ENCODE results near the gene SCAMP1. TPM values are rescaled to one million over a fixed set of nuclear protein-coding genes. Genes with fewer than 3 reads are reported as not detected.

Gene SCAMP1
- polyA plus RNA-seq, 3 donors from 2014 or later: 30.6 to 42.4 (median 42.0) TPM

- H3K27ac Mint-ChIP-seq: no peak overlapping the region
- H3K4me1 Mint-ChIP-seq: peaks cover 6 to 9% of the 10 kb centered on the region in 2 donors
- H3K9me3 Mint-ChIP-seq: no peaks in the 10 kb centered on the region
- peaks cover 5 to 34% (median 5%) of the 10 kb centered on the region in 3 donors for H3K27me3 Mint-ChIP-seq (ENCODE audit: low read depth in 3 of 3)
- no peak for DNase-seq
- no peaks in the 10 kb centered on the region for H3K36me3 Mint-ChIP-seq
- no peak overlapping the region for H3K4me3 Mint-ChIP-seq
These were observed 136.0 kb downstream of the SCAMP1 start for GRCh38 chr5:78496373-78496772.

- Mint-ChIP-seq H3K36me3 (no peaks in the 10 kb centered on the region), H3K9me3 (no peaks in the 10 kb centered on the region), H3K27ac (no peak overlapping the region), H3K27me3 (ENCODE audit: low read depth in 3 of 3) (peaks cover 5 to 35% (median 5%) of the 10 kb centered on the region in 3 donors), H3K4me3 (no peak overlapping the region), H3K4me1 (no peaks in the 10 kb centered on the region)
- DNase-seq: no peak
These were observed 137.4 kb downstream of the SCAMP1 start for GRCh38 chr5:78497573-78498533.

GRCh38 chr5:78499485-78499884 lies 139.1 kb downstream of the SCAMP1 start:
- Mint-ChIP-seq H3K4me3 (no peak overlapping the region), H3K9me3 (no peaks in the 10 kb centered on the region), H3K27me3 (ENCODE audit: low read depth in 3 of 3) (peaks cover 5 to 35% (median 6%) of the 10 kb centered on the region in 3 donors), H3K36me3 (no peaks in the 10 kb centered on the region), H3K4me1 (no peaks in the 10 kb centered on the region), H3K27ac (no peak overlapping the region)
- DNase-seq: no peak

- Mint-ChIP-seq H3K27me3 (ENCODE audit: low read depth in 3 of 3) (peaks cover 5 to 35% (median 6%) of the 10 kb centered on the region in 3 donors), H3K4me3 (no peak overlapping the region), H3K4me1 (no peaks in the 10 kb centered on the region), H3K27ac (no peak overlapping the region), H3K9me3 (no peaks in the 10 kb centered on the region), H3K36me3 (no peaks in the 10 kb centered on the region)
- DNase-seq: no peak
These were observed 139.6 kb downstream of the SCAMP1 start for GRCh38 chr5:78500028-78500427.

GRCh38 chr5:78500871-78501270 lies 140.5 kb downstream of the SCAMP1 start:
- no peak overlapping the region for H3K27ac Mint-ChIP-seq
- no peak for DNase-seq
- no peak overlapping the region for H3K4me3 Mint-ChIP-seq

GRCh38 chr5:78501411-78502352 lies 141.3 kb downstream of the SCAMP1 start:
- Mint-ChIP-seq H3K9me3 (no peaks in the 10 kb centered on the region), H3K27ac (no peak overlapping the region), H3K36me3 (no peaks in the 10 kb centered on the region), H3K4me3 (no peak overlapping the region), H3K4me1 (no peaks in the 10 kb centered on the region), H3K27me3 (ENCODE audit: low read depth in 3 of 3) (peaks cover 6 to 33% (median 7%) of the 10 kb centered on the region in 3 donors)
- no peak for DNase-seq

More at GRCh38 chr5:78500871-78501270, 140.5 kb downstream of the SCAMP1 start:
- Mint-ChIP-seq H3K4me1 (no peaks in the 10 kb centered on the region), H3K36me3 (no peaks in the 10 kb centered on the region), H3K9me3 (no peaks in the 10 kb centered on the region), H3K27me3 (ENCODE audit: low read depth in 3 of 3) (peaks cover 6 to 33% (median 7%) of the 10 kb centered on the region in 3 donors)

GRCh38 chr5:78503958-78504653 lies 143.7 kb downstream of the SCAMP1 start:
- H3K4me3 Mint-ChIP-seq: no peak overlapping the region
- no peaks in the 10 kb centered on the region for H3K9me3 Mint-ChIP-seq
- H3K27ac Mint-ChIP-seq: no peak overlapping the region
- DNase-seq: no peak
- peaks cover 1 to 2% of the 10 kb centered on the region in 2 donors for H3K4me1 Mint-ChIP-seq
- peaks cover 8 to 29% (median 8%) of the 10 kb centered on the region in 3 donors for H3K27me3 Mint-ChIP-seq (ENCODE audit: low read depth in 3 of 3)
- no peaks in the 10 kb centered on the region for H3K36me3 Mint-ChIP-seq

GRCh38 chr5:78504704-78505677 lies 144.6 kb downstream of the SCAMP1 start:
- H3K4me1 Mint-ChIP-seq: peaks cover 9 to 10% of the 10 kb centered on the region in 2 donors
- no peak overlapping the region for H3K27ac Mint-ChIP-seq

GRCh38 chr5:78505860-78506259 lies 145.4 kb downstream of the SCAMP1 start:
- H3K4me3 Mint-ChIP-seq: no peak overlapping the region
- no peaks in the 10 kb centered on the region for H3K9me3 Mint-ChIP-seq
- peaks cover 13 to 19% of the 10 kb centered on the region in 2 donors for H3K4me1 Mint-ChIP-seq
- no peak overlapping the region for H3K27ac Mint-ChIP-seq
- no peaks in the 10 kb centered on the region for H3K36me3 Mint-ChIP-seq
- no peak for DNase-seq
- peaks cover 5 to 17% (median 14%) of the 10 kb centered on the region in 3 donors for H3K27me3 Mint-ChIP-seq (ENCODE audit: low read depth in 3 of 3)

More at GRCh38 chr5:78504704-78505677, 144.6 kb downstream of the SCAMP1 start:
- H3K36me3 Mint-ChIP-seq: no peaks in the 10 kb centered on the region
- DNase-seq: no peak
- peaks cover 8 to 26% (median 8%) of the 10 kb centered on the region in 3 donors for H3K27me3 Mint-ChIP-seq (ENCODE audit: low read depth in 3 of 3)
- no peak overlapping the region for H3K4me3 Mint-ChIP-seq
- H3K9me3 Mint-ChIP-seq: no peaks in the 10 kb centered on the region

- Mint-ChIP-seq H3K27ac (no peak overlapping the region), H3K9me3 (no peaks in the 10 kb centered on the region), H3K4me3 (no peak overlapping the region), H3K27me3 (ENCODE audit: low read depth in 3 of 3) (peaks cover 8 to 17% (median 16%) of the 10 kb centered on the region in 3 donors), H3K36me3 (no peaks in the 10 kb centered on the region), H3K4me1 (peaks cover 13 to 19% of the 10 kb centered on the region in 2 donors)
- no peak for DNase-seq
These were observed 146.0 kb downstream of the SCAMP1 start for GRCh38 chr5:78506261-78507024.

- no peak overlapping the region for H3K4me3 Mint-ChIP-seq
- no peak overlapping the region for H3K27ac Mint-ChIP-seq
- H3K36me3 Mint-ChIP-seq: no peaks in the 10 kb centered on the region
- H3K27me3 Mint-ChIP-seq (ENCODE audit: low read depth in 3 of 3): peaks cover 8 to 20% (median 16%) of the 10 kb centered on the region in 3 donors
- peaks cover 13 to 19% of the 10 kb centered on the region in 2 donors for H3K4me1 Mint-ChIP-seq
- no peak for DNase-seq
- H3K9me3 Mint-ChIP-seq: no peaks in the 10 kb centered on the region
These were observed 147.1 kb downstream of the SCAMP1 start for GRCh38 chr5:78507531-78507930.

Measured in immature natural killer cell (primary cell).